ENCODE measurements around the gene DCC. TPM values are rescaled to one million over a fixed set of nuclear protein-coding genes. Genes with fewer than 3 reads are reported as not detected.

Gene DCC
- total and polyA plus RNA-seq, 7 experiments from 2014 or later = not detected

DNA sequence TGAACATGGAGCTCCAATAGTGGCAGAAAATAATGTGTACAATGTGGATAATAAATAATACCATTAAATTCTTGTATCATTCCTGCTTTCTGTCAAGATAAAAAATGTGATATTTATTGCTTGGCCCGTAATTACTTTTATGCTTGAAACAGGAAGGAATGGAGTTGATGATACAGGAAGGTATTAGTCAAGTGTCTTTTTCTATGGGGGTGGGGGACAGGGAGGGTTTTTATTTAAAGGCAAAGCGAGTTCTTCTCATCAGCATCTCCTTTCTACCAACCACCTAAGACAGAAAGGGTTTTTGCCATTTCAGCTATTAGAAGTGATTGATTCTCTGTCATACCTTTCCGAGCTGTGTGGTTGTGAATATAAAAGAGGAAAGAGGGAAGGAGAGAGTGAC lies 135.3 kb downstream of the DCC start:
- ChIA-PET POLR2A (no interaction called here), CTCF (no interaction called here)
- Mint-ChIP-seq H3K4me1 (no peaks in the 10 kb centered on the region), H3K4me3 (no peak overlapping the region), H3K36me3 (no peaks in the 10 kb centered on the region), H3K27ac (no peak overlapping the region), H3K27me3 (no peaks in the 10 kb centered on the region), H3K9me3 (peaks cover 0 to 6% (median 2%) of the 10 kb centered on the region in 11 donors)
- no peak overlapping the region for H3K27ac ChIP-seq (ENCODE audit: low read depth, low read length)
- no peaks in the 10 kb centered on the region for H3K27me3 ChIP-seq (ENCODE audit: control insufficient read depth in 2 of 2, insufficient read depth in 2 of 2, low read length in 2 of 2)
- DNase-seq (no peak), ATAC-seq (no peak)
- intact Hi-C loops (cut with micrococcal nuclease) = no loop called here
- no peaks in the 10 kb centered on the region for H3K36me3 ChIP-seq (ENCODE audit: control insufficient read depth in 2 of 3, insufficient read depth in 3 of 3, low read length in 3 of 3)
- no peaks in the 10 kb centered on the region for H3K9me3 ChIP-seq (ENCODE audit: control insufficient read depth in 2 of 3, low read length in 3 of 3)
- H3K4me3 ChIP-seq (ENCODE audit: low read length) = no peak overlapping the region
- no peaks in the 10 kb centered on the region for H3K4me1 ChIP-seq (ENCODE audit: control insufficient read depth in 2 of 2, insufficient read depth in 2 of 2, low read length in 2 of 2)

DNA sequence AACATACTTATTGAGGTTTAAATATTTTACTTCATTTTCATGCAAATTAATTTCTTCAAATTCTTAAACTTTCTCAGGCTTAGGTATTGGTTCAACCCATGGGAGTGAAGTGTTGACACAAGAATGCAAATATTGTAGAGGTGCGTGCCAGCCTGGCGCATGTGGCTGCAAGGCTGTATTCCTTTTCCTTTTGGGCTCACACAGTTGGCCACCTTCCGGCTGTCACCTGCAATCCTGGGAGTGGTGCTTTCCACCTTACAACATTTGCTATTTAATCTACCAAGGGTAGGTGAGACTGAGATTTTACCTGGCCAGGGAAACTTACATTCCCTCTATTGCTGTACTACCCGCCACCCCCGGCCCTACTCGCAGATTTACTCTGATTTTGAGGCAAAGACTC lies 141.1 kb downstream of the DCC start:
- Histone ChIP-seq H3K27me3 (ENCODE audit: control insufficient read depth in 2 of 2, insufficient read depth in 2 of 2, low read length in 2 of 2) (no peaks in the 10 kb centered on the region), H3K36me3 (ENCODE audit: control insufficient read depth in 2 of 3, insufficient read depth in 3 of 3, low read length in 3 of 3) (no peaks in the 10 kb centered on the region), H3K4me3 (ENCODE audit: low read length) (no peak overlapping the region), H3K4me1 (ENCODE audit: control insufficient read depth in 2 of 2, insufficient read depth in 2 of 2, low read length in 2 of 2) (no peaks in the 10 kb centered on the region), H3K27ac (ENCODE audit: low read depth, low read length) (no peak overlapping the region), H3K9me3 (ENCODE audit: control insufficient read depth in 2 of 3, low read length in 3 of 3) (no peaks in the 10 kb centered on the region)
- Mint-ChIP-seq H3K4me3 (no peak overlapping the region), H3K9me3 (peaks cover 0 to 17% (median 1%) of the 10 kb centered on the region in 11 donors), H3K4me1 (no peaks in the 10 kb centered on the region), H3K27me3 (no peaks in the 10 kb centered on the region), H3K27ac (no peak overlapping the region), H3K36me3 (no peaks in the 10 kb centered on the region)
- intact Hi-C loops (cut with micrococcal nuclease) = no loop called here
- ChIA-PET CTCF (no interaction called here), POLR2A (no interaction called here)
- no peak for ATAC-seq
- no peak for DNase-seq

DNA sequence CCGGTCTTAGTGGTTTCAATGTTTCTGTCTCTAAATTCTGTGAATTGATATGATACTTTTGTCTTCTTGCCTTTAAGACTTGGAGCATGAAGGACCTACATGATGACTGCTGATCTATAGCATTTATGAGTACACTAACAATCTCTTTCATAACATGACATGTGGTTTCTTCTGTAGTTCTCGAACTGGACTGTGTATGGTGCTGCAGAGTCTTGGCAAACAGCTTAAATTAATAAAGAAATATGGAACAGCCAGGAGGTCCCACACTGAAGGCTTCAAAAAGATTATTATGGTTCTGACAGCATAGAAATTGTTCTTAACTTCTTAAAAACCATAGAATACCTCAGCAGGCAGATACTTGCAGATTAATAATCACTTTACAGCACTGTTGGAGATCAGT lies 145.0 kb downstream of the DCC start:
- H3K36me3 ChIP-seq (ENCODE audit: control insufficient read depth in 2 of 3, insufficient read depth in 3 of 3, low read length in 3 of 3) = no peaks in the 10 kb centered on the region
- H3K4me1 ChIP-seq (ENCODE audit: control insufficient read depth in 2 of 2, insufficient read depth in 2 of 2, low read length in 2 of 2) = no peaks in the 10 kb centered on the region
- Mint-ChIP-seq H3K4me1 (no peaks in the 10 kb centered on the region), H3K27ac (no peak overlapping the region), H3K36me3 (no peaks in the 10 kb centered on the region), H3K27me3 (no peaks in the 10 kb centered on the region), H3K4me3 (no peak overlapping the region), H3K9me3 (peaks cover 0 to 12% (median 0%) of the 10 kb centered on the region in 11 donors)
- ATAC-seq = no peak
- H3K27ac ChIP-seq (ENCODE audit: low read depth, low read length) = no peak overlapping the region
- intact Hi-C loops (cut with micrococcal nuclease) = no loop called here
- ChIA-PET CTCF (no interaction called here), POLR2A (no interaction called here)
- H3K9me3 ChIP-seq (ENCODE audit: control insufficient read depth in 2 of 3, low read length in 3 of 3) = no peaks in the 10 kb centered on the region
- DNase-seq = no peak
- H3K27me3 ChIP-seq (ENCODE audit: control insufficient read depth in 2 of 2, insufficient read depth in 2 of 2, low read length in 2 of 2) = no peaks in the 10 kb centered on the region
- no peak overlapping the region for H3K4me3 ChIP-seq (ENCODE audit: low read length)

DNA sequence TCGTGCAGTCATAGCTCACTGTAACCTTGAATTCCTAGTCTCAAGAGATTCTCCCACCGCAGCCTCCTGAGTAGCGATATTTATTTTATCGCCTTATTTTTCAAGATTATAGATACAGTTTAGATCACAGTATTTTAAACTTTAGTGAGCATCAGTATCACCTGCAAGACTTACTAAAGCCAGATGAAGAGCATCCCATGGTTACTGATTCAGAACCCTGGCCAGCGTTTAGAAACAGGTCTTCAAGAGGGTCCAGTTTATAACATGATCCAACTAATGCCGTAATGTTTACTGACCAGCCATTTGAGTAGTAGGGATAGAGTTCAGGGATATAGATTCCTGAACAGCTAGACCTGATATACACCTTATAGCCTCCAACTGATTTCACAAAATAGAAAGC lies 146.1 kb downstream of the DCC start:
- no peaks in the 10 kb centered on the region for H3K27me3 ChIP-seq (ENCODE audit: control insufficient read depth in 2 of 2, insufficient read depth in 2 of 2, low read length in 2 of 2)
- ATAC-seq = no peak
- no peak overlapping the region for H3K4me3 Mint-ChIP-seq
- DNase-seq = no peak
- H3K4me1 ChIP-seq (ENCODE audit: control insufficient read depth in 2 of 2, insufficient read depth in 2 of 2, low read length in 2 of 2) = no peaks in the 10 kb centered on the region
- ChIA-PET POLR2A (no interaction called here), CTCF (no interaction called here)
- H3K27me3 Mint-ChIP-seq = no peaks in the 10 kb centered on the region
- H3K9me3 Mint-ChIP-seq = peaks cover 0 to 11% (median 0%) of the 10 kb centered on the region in 11 donors
- no peak overlapping the region for H3K27ac Mint-ChIP-seq
- intact Hi-C loops (cut with micrococcal nuclease) = no loop called here
- H3K4me3 ChIP-seq (ENCODE audit: low read length) = no peak overlapping the region
- H3K27ac ChIP-seq (ENCODE audit: low read depth, low read length) = no peak overlapping the region
- peaks cover 0 to 3% (median 0%) of the 10 kb centered on the region in 3 experiments for H3K9me3 ChIP-seq (ENCODE audit: control insufficient read depth in 2 of 3, low read length in 3 of 3)
- no peaks in the 10 kb centered on the region for H3K36me3 ChIP-seq (ENCODE audit: control insufficient read depth in 2 of 3, insufficient read depth in 3 of 3, low read length in 3 of 3)
- no peaks in the 10 kb centered on the region for H3K36me3 Mint-ChIP-seq
- no peaks in the 10 kb centered on the region for H3K4me1 Mint-ChIP-seq

DNA sequence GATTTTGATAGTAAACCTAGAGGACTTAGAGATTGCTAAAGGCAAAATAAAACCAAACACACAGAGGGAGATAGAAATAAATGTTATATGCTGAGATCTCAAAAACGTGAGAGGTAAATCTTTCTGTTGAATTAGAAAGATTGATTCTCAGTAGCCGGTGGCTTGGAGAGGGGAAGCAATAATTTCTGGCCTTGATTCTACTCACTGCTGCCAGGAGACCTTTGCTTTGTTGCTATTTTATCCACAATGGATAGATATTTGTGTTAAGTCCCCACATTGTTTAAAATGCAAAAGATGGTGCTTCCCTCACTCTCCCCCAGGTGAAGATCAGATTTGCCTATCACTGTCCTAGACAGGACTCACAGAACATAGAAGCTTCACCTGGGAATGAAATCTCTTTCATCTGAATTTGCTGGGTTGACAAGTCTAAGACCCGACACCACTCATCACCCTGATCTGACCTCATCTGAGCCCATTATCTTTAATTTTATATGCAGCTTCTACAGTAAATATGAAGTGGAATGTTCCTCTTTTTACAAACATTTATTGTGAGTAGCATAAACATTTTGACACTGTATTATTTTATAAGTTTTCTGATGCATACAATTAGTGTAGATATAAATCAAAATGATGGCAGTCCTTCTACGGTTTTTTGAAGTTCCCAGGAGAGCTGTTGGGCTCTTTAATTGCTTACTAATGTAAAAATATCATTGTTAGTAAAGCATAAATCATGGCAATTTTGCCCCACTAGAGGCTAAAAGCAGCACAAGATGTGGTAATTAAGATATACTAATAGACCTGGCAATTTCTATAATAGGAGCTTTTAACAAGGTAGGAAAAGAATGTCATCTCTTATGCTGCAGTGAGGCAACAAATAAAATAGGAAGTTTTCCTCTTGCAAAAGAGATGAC lies 149.7 kb downstream of the DCC start:
- intact Hi-C loops (cut with micrococcal nuclease) = no loop called here
- H3K4me3 Mint-ChIP-seq = no peak overlapping the region
- H3K36me3 ChIP-seq (ENCODE audit: control insufficient read depth in 2 of 3, insufficient read depth in 3 of 3, low read length in 3 of 3) = no peaks in the 10 kb centered on the region
- H3K27ac ChIP-seq (ENCODE audit: low read depth, low read length) = no peak overlapping the region
- H3K27me3 ChIP-seq (ENCODE audit: control insufficient read depth in 2 of 2, insufficient read depth in 2 of 2, low read length in 2 of 2) = no peaks in the 10 kb centered on the region
- ATAC-seq (no peak), DNase-seq (no peak)
- H3K27me3 Mint-ChIP-seq = no peaks in the 10 kb centered on the region
- H3K4me1 ChIP-seq (ENCODE audit: control insufficient read depth in 2 of 2, insufficient read depth in 2 of 2, low read length in 2 of 2) = no peaks in the 10 kb centered on the region
- ChIA-PET POLR2A (no interaction called here), CTCF (interaction anchor here (0.8 kb wide), 1 partner anchor 8 kb away, joined by 3 read pairs; no protein-coding TSS in a partner anchor)
- no peaks in the 10 kb centered on the region for H3K36me3 Mint-ChIP-seq
- H3K4me1 Mint-ChIP-seq = no peaks in the 10 kb centered on the region
- H3K9me3 ChIP-seq (ENCODE audit: control insufficient read depth in 2 of 3, low read length in 3 of 3) = peaks cover 0 to 6% (median 4%) of the 10 kb centered on the region in 3 experiments
- no peak overlapping the region for H3K27ac Mint-ChIP-seq
- H3K4me3 ChIP-seq (ENCODE audit: low read length) = no peak overlapping the region
- H3K9me3 Mint-ChIP-seq = peaks cover 2 to 15% (median 9%) of the 10 kb centered on the region in 11 donors

DNA sequence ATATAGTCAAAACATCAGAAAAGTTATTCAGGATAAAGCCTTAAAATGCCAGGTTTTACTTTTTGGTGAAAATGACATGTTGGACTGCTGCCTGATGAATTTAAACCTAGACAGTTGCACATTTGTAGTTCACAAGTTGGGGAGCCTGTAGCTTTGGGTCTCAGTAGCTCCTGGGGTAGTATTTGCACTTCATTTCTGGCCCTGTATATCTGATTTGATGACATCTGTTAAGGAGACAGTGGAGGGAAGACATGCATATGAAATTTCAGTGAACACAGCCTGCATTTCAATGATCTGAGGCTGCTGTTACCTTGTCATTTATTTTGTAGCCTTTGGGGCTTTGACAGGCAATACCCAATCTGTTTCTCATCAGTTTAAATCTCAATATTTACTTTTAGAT lies 156.4 kb downstream of the DCC start:
- CTCF ChIA-PET = no interaction called here
- POLR2A ChIA-PET = no interaction called here
- H3K4me3 Mint-ChIP-seq = no peak overlapping the region
- Histone ChIP-seq H3K27me3 (ENCODE audit: control insufficient read depth in 2 of 2, insufficient read depth in 2 of 2, low read length in 2 of 2) (no peaks in the 10 kb centered on the region), H3K4me1 (ENCODE audit: control insufficient read depth in 2 of 2, insufficient read depth in 2 of 2, low read length in 2 of 2) (no peaks in the 10 kb centered on the region), H3K36me3 (ENCODE audit: control insufficient read depth in 2 of 3, insufficient read depth in 3 of 3, low read length in 3 of 3) (no peaks in the 10 kb centered on the region), H3K27ac (ENCODE audit: low read depth, low read length) (no peak overlapping the region), H3K9me3 (ENCODE audit: control insufficient read depth in 2 of 3, low read length in 3 of 3) (peaks cover 0 to 6% (median 0%) of the 10 kb centered on the region in 3 experiments), H3K4me3 (ENCODE audit: low read length) (no peak overlapping the region)
- no peak for ATAC-seq
- H3K4me1 Mint-ChIP-seq = no peaks in the 10 kb centered on the region
- H3K9me3 Mint-ChIP-seq = peaks cover 0 to 19% (median 10%) of the 10 kb centered on the region in 11 donors
- no peaks in the 10 kb centered on the region for H3K36me3 Mint-ChIP-seq
- intact Hi-C loops (cut with micrococcal nuclease) = no loop called here
- DNase-seq = no peak
- H3K27ac Mint-ChIP-seq = no peak overlapping the region
- H3K27me3 Mint-ChIP-seq = no peaks in the 10 kb centered on the region

DNA sequence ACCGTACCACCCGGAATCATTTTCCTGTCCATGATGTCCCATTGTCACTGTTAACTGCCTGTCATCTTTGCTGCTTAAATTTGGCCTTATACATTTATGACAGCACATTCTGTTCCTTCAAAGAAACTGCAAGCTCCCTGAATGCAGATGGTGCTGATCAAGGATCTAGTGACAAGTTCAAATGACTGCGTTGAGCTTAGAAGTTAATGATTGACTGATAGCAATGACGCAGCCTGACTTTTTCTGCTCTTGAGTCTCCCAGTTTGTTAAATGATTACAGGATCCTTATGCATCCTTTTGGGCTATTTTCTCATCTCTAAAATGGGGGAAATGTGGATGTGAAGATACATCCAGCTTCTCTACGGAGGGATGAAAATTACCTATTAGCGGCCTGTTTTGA lies 159.0 kb downstream of the DCC start:
- H3K4me3 ChIP-seq (ENCODE audit: low read length) = no peak overlapping the region
- no peaks in the 10 kb centered on the region for H3K4me1 ChIP-seq (ENCODE audit: control insufficient read depth in 2 of 2, insufficient read depth in 2 of 2, low read length in 2 of 2)
- ChIA-PET CTCF (no interaction called here), POLR2A (no interaction called here)
- no peak for ATAC-seq
- no peaks in the 10 kb centered on the region for H3K36me3 Mint-ChIP-seq
- no peaks in the 10 kb centered on the region for H3K27me3 Mint-ChIP-seq
- no peaks in the 10 kb centered on the region for H3K36me3 ChIP-seq (ENCODE audit: control insufficient read depth in 2 of 3, insufficient read depth in 3 of 3, low read length in 3 of 3)
- no peak for DNase-seq
- H3K4me1 Mint-ChIP-seq = no peaks in the 10 kb centered on the region
- H3K27ac Mint-ChIP-seq = no peak overlapping the region
- H3K9me3 ChIP-seq (ENCODE audit: control insufficient read depth in 2 of 3, low read length in 3 of 3) = peaks cover 0 to 2% (median 0%) of the 10 kb centered on the region in 3 experiments
- H3K9me3 Mint-ChIP-seq = peaks cover 0 to 13% (median 10%) of the 10 kb centered on the region in 11 donors
- no peaks in the 10 kb centered on the region for H3K27me3 ChIP-seq (ENCODE audit: control insufficient read depth in 2 of 2, insufficient read depth in 2 of 2, low read length in 2 of 2)
- H3K27ac ChIP-seq (ENCODE audit: low read depth, low read length) = no peak overlapping the region
- H3K4me3 Mint-ChIP-seq = no peak overlapping the region
- intact Hi-C loops (cut with micrococcal nuclease) = no loop called here

Data from naive thymus-derived CD4-positive, alpha-beta T cell (primary cell).